Measurements from ENCODE around the gene DEFB124.
"Not testable (repeated sequence)": the region's sequence is repeated elsewhere in the genome, so short reads cannot be mapped to it uniquely, and the experiment has no call there.

The DEFB124 gene, protein sequence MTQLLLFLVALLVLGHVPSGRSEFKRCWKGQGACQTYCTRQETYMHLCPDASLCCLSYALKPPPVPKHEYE

DNA sequence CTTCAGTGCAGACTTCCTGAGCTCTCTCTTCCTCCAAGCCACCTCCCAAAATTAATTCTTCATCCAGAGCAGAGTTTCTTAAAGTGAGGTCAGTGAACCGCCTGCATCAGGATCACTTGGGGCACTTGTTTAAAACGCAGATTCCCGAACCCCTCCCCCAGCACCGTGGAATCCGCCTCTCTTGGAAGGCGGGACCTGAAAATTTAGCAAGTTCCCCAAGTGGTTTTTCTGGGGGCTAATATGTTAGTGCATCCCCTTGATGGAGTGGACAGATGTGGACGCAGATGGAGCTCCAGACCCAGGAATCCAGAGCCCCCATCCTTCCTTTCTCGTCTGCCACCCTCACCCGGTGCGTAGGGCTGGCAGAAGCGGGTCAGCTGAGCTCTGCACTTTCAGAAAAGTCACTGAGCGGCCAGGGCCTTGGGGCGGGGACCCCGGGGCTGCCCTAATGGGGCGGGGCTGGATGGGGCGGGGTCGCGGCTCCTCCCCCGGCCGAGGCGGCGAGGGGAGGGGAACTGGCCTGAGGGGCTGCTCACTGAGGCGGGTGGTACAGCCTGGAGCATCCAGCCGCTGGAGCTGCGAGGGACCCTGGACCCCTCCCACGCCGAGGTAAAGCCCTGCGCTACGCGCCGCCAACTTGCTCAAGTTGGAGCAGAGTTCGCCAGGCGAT, at the start of gene DEFB124, which contains the start of gene REM1:
Gene DEFB124, minus strand, starts transcription at position 370 of the 670 bp plus-strand sequence. CDS start 2,114 bp downstream, outside the sequence.
Gene REM1, plus strand, starts transcription at position 531 of the 670 bp plus-strand sequence. CDS start 1,158 bp downstream, outside the sequence.
- no peak for FAIRE-seq

GRCh38 chr20:31523361-31524283, 48.7 kb upstream of the DEFB124 start:
- FAIRE-seq: no peak

GRCh38 chr20:31522731-31523130, 47.8 kb upstream of the DEFB124 start:
- no peak for FAIRE-seq

- FAIRE-seq: not testable (repeated sequence)
Measured at GRCh38 chr20:31521267-31521666, 46.3 kb upstream of the DEFB124 start.

DNA sequence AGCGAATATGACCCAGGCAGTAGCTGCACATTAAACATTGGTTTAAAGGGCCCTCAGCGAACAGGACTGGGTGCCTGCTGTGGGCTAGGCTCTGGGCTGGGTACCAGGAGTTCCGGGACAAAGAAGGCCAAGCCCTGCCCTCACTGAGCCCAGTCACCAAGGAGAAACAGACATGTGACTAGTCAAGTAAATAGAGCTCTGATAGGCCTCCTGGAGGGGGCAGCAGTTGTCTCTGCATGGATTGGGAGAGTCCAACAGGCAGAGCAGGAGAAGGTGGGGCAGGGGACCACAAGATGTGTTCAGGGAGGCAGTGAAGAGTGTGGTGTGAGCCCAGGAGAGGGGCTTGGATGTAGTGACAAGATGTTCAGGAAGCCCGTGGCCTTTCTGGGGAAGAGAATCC, 42.4 kb upstream of the DEFB124 start:
- no peak for FAIRE-seq

DNA sequence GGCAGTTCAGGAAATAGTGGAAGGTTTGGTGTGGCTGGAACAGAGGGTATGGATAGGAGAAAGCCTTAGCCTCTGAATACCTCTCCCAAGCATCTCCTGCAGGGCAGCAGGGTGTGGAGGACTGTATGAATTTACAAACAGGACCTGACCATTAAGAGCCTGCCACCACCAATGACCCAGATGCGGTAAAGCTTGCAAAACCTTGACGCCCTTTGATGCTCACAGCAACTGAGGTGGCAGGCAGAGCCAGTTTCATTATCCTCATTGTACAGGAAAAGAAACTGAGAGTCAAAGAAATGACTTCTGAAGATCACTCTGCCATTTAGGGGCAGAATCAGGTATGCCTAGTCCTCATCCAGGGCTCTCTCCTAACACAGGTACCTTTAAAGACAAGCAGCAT, 41.7 kb upstream of the DEFB124 start:
- FAIRE-seq: no peak

GRCh38 chr20:31516166-31516565, 41.2 kb upstream of the DEFB124 start:
- FAIRE-seq: no peak

GRCh38 chr20:31515775-31516107, 40.8 kb upstream of the DEFB124 start:
- no peak for FAIRE-seq

GRCh38 chr20:31515072-31515774, 40.3 kb upstream of the DEFB124 start:
- FAIRE-seq: no peak

GRCh38 chr20:31514154-31515071, 39.5 kb upstream of the DEFB124 start, which contains the start of gene HM13:
Gene HM13, plus strand, starts transcription at chr20:31514442. Its CDS starts 110 bp downstream, at chr20:31514552.
- no peak for FAIRE-seq

DNA sequence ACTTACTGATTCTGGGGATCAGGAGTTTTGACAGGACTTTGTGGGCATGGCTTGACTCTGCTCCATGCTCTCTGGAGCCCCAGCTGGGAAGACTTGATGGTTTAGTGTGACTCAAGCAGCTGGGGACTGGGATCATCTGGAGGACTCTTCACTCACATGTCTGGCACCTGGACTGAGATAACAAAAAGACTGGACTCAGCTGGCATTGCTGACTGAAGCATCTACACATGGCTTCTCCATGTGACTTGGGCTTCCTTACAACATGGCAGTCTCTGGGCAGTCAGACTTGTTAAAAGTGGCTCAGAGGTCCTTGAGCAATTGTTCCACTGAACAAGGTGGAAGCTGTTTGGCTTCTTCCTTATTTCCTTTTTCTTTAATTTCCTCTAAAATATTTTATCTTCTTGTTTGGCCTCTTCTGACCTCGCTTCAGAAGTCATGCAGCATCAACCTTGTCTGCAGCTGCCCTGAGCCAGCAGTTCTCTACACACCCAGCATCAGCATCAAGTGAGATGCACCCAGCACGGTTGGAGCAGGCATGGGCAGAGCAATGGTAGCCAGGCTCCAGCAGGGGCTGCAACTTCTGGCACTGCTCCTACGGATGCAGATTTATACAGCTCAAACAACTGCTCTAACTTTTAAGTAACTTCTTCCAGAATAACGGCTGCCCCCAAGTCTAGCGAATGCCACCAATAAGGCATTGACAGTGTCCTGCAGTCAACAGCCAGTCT, 33.8 kb upstream of the DEFB124 start:
- FAIRE-seq: no peak

DNA sequence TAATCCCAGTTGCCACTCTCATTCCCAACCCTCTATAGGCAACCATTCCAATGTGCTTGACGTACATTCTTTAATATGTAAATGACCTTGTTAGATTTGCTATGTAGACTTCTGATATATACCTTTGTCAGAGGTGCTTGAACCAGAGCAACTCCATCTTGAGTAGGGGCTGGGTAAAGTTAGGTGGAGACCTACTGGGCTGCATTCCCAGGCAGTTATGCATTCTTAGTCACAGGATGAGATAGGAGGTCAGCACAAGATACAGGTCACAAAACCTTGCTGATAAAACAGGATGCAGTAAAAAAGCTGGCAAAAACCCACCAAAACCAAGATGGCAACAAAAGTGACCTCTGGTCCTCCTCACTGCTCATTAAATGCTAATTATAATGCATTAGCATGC, 31.0 kb upstream of the DEFB124 start:
- FAIRE-seq: no peak

- not testable (repeated sequence) for FAIRE-seq
Measured at GRCh38 chr20:31502884-31503673, 28.2 kb upstream of the DEFB124 start.

- no peak for FAIRE-seq
Measured at GRCh38 chr20:31500527-31500926, 25.6 kb upstream of the DEFB124 start.

DNA sequence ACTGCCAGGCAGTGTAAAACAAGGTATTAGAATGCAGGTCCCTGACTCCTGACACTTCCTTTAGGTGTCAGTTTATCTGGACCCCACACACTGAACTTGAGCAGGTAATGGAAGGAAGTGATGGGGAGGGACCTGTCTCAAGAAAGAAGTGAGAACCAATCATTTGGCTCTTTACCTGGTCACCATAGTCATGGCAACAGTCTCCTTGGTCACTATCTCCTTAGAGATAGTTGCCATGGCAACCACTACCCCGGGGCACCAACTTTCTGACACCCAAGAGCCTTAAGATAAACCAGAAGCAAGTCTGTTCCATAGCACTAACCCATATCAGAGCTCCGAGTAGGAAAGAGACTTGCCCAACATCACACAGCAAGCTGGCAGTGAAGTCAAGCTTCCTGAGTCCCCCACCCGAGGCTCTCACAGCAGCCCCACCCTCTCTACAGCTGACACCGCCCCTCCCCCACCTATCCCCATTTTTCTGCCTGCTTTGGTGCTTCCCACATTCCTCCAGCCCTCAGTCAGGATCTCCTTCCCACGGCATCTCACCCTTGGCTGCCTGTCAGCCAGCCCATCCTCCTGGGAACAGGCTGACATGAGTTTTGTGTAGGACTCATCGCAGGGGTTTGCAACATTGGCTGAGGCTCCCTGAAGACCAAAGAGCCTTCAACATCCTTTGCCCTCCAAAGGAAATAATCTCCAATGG, 23.1 kb upstream of the DEFB124 start:
- no peak for FAIRE-seq

DNA sequence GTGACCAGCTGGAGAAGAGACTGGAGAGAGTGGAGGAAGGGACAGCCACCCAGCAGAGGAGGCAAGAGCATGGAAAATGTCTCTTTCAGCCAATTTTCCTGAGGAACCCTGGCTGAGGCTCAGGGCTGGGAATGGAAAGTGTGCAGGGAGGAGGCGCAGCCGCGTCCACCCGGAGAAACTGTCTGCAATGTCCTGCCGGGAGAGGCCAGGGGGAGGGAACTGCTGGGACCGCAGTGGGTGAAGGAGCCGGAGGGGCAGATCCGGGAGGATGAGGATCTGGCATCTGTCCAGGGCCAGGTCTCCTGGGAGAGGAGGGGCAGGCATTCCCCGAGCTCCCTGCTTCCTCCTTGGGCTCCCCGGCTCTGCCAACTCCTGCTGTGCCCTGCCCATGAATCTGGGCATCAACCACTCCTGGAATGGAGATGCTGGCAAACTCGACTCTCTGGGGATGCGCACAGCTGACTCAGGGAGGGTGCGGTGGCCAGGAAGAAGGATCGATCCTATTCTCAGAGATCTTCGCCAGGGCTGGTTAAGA, 21.9 kb upstream of the DEFB124 start:
- FAIRE-seq: no peak

DNA sequence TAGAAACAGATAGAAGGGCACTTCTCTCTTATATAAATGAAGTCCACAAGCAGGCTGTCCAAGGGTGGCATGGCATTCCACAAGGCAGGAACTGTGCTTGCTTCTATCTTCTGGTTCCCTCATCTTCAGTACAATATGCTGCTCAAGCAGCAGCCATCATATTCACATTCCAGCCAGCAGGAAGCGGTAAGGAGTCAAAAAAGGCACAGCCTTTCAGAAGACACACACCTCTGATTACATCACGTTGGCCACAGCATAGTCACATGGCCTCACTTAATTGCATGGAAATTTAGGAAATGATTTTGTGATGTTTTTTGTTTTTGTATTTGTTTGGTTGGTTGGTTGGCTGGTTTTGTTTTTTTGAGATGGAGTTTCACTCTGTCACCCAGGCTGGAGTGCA, 19.2 kb upstream of the DEFB124 start:
- no peak for FAIRE-seq

DNA sequence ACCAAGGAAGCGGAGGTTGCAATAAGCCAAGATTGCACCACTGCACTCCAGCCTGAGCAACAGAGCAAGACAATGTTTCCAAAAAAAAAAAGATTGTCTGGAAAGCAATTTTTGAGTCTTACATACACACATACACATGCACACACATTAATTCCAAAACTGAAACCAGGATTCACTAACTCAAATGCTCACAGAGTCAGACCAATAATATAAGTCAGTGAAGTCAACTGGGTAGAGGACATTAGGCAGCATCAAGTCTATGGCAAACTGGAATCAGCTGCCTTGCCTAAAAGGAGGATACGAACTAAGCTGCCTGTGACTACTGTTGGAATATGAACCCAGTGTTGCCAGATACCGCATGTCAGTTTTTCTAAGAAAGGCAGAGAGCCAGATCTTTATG, 15.8 kb upstream of the DEFB124 start:
- FAIRE-seq: no peak

GRCh38 chr20:31489152-31489551, 14.2 kb upstream of the DEFB124 start:
- FAIRE-seq: no peak

Data from TTC549 (cell line).